ENCODE results near the gene DAZAP2.

DAZAP2 gene

DNA sequence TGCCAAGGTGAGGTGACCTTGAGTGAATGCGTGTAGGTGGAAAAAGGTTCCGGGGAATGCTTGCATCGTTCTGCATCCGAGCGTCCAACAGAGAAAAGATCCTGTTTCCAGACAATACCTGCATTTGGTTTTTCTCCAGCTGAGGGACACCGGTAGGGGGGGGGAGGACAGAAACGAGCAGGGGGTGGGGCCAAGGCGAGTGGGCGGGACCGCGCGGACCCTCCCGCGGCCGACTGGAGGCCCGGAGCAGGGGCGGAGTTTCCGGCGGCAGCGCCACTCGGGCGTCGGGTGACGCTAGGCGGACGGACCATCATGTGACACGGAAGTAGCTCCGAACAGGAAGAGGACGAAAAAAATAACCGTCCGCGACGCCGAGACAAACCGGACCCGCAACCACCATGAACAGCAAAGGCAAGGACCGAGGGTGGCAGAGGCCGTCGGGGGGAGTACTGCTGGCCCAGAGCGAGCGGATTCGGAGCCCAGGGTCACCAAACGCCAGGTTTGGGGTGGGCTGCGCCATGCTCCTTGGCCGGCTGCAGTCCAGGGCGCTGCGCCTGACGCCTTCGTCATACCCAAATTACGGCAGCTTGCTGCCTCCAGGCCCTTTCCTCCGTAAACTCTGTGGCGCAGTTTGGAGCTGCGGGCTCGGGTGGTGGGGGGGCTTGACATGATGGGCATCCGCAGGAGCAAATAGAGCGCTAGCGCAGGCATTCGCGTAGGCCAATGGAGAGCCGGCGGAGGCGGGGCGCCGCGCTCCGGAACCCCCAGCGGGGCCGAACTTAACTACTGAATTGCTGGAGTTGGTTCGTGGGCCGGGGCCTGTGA lies at the start of gene DAZAP2:
Gene DAZAP2 (plus strand): TSS at position 317 of the 825 bp plus-strand sequence. CDS start 82 bp downstream, at position 399.
- DNase-seq, result peak; percentile 96 to 97 (median 96)

DNA sequence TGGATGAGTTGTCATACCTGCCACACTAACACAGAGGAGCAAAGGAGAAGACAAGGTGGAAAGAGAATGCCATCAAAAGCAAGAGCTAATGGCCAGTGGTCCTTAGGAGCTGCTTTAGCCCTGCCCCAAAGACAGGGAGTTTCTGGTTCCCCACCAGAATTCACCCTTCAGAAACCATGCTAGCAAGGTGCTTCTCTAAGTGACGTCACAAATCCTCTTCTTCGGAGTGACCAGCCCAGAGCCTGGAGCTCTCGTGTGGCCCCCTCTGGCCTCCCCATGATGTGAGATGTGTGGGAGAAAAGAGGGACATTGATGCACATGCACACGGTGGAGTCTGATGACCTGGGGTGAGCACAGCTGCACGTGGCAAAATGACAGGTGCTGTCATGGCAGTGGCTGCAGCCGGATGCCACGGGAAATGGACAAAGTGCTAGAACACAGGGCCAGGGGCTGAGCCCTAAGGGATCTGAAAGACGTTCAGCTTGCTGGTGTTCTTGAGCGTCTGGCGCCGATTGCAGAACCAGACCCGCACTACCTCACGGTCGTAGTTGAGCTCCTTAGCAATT lies 48.8 kb upstream of the DAZAP2 start:
- DNase-seq, result no peak

DNA sequence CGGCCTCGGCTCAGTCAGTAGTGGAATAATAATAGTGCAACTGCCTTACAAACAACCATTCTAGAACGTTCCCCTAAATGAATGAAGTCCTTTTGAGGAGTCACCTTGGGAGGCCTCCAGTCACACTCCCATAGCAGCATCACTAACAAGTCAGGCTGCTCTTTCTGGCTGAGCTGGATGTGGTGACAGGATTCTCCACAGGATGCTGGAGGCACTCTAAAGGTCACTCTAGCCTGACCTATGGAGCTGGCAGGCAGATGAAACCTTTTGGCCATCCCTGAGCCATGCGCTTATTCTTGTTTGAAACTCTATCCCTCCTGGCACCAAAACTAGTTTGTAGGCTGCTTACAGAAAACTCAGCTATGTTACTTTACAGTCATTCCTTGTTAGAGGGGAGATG lies 47.8 kb upstream of the DAZAP2 start:
- DNase-seq, result peak in 1 of 3 donors; percentile 10

DNA sequence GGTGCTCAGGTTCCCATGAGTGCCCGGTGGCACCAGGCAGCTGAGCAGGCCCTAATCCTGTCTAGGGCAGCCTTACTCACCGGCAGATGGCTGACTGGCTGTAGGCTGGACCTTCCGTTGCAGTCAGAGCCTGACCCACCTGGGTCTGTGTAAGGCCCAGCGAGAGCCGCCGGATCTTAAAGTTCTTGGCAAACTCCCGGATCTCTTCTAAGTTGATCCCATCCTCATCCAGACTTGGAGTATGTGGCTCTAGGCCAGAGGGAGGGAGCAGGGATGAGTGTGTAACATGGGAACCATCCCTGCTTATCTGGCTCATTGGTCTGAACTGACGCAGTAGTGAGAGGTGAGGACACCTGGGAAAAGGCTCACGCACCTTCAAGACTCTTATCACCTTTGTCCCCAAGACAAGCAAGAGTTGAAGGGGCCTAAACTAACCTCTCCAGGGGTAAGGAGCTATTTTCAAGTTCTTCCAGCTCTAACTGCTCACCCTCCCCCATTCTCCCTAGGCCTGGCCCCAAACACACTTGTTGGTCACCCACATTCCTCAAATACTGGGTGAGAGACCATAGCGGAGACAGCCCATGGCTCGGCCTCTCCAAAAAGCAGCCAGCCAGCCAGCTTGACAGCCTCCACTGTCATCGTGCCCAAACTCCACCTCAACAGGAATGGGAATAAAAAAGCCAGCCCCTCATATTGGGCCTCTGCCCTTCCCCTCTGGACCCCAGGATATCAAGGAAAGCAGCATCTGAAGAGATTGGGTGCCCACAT lies 46.9 kb upstream of the DAZAP2 start:
- DNase-seq, result no peak

DNA sequence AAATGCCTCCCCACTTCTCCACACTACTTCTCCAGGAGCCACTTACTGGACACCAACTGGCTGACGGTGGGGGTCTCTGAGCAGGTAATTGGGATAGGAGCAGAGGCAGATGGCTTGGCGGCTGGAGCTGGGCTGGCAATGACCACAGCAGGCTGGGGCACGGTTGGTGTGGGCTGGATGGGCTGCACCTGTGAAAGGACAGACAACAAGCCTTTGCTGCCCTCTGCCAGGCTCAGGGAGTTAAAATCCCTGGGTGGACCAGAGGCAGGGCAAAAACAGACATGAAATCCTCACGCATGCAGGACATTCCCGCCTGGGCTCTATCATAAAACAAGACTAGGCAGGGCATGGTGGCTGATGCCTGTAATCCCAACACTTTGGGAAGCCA lies 46.3 kb upstream of the DAZAP2 start:
- DNase-seq, result no peak

GRCh38 chr12:51195841-51196240 lies 42.8 kb upstream of the DAZAP2 start:
- no peak for DNase-seq

GRCh38 chr12:51196547-51196946 lies 42.1 kb upstream of the DAZAP2 start:
- no peak for DNase-seq

DNA sequence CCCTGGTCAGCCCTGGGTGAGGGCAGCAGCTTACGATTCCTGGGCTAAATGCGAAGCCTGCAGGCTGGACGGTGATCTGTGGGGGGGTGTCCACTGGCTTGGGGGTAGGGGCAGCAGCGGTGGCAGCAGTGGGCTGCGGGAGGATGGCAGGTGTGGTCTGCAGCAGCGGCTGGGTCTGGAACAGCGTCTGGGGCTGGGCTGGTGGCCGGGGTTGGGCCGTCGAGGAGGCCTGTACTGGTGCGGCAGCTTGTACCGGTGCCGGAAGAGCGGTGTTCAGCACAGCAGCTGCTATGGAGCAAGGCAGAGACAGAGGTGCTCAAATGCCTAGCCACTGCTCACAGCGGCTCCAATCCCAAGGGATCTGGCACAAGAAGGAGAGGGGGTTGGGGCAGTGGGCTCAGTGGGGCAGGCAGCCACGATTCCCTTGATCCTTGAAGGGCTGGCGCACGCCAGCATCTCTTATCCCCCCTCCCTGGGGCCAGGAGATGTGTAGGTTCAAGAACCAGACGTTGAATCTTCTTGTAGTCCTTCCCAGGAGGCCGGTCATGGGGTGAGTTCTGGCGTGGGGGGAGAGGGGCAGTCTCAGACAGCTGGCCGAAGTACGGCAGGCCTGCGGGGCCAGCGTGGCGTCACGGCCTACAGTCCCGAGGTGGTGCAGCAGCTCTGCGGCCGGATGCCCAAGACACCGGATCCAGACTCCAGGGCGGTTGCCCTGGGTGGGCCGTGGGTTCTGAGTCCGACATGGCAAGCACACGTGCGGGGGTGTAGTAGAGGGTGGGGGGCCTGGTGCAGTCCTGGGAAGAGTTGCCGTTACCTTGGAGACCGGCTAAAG lies 40.7 kb upstream of the DAZAP2 start:
- DNase-seq, result no peak

GRCh38 chr12:51198568-51199365 lies 39.9 kb upstream of the DAZAP2 start:
- DNase-seq, result no peak

DNA sequence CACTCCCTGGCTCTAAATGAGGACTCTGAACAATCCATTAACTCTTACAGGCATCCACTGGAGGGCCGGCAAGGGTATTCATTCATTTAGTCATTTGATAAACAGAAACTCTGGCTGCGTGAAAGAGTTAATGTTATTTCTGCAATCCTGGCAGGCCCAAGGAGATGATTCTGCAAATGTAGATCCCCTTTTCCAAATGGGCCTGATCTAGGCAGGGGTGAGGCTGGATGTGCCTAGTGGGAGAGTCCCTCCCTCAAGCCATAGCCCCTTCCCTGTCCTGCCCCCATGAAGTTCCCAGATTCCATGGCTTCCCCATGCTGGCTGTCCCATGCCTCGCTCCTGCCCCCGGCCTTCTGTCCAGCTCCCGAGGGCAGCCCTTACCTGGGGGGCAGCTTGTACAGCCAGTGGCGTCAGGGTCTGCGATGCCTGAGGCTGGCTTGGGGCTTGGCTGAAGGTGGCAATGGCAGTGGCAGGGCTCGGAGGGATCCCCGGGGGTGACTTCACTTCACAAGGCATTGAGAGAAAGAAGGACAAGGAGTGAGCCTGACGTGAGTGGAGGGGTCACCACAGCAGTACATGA lies 39.2 kb upstream of the DAZAP2 start:
- DNase-seq, result peak; percentile 61 to 73 (median 67)

GRCh38 chr12:51200156-51200555 lies 38.5 kb upstream of the DAZAP2 start:
- no peak for DNase-seq

DNA sequence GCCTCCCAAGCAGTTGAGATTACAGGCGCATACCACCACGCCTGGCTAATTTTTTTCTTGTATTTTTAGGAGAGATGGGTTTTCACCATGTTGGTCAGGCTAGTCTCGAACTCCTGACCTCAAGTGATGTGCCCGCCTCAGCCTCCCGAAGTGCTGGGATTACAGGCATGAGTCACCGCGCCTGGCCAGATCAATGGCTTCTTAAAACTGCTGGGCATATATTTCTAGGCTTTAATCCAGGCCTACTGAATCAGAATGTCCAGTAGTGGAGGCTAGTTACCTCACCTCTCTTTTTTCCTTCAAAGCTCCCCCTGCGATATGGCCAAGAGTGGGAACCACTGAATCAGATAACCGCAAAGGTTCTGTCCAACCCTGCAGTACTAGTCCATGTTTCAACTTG lies 37.8 kb upstream of the DAZAP2 start:
- no peak for DNase-seq

GRCh38 chr12:51202718-51203117 lies 35.9 kb upstream of the DAZAP2 start:
- DNase-seq, result no peak

- DNase-seq, result no peak
Observed at GRCh38 chr12:51205350-51205749, 33.3 kb upstream of the DAZAP2 start.

GRCh38 chr12:51208016-51208660 lies 30.5 kb upstream of the DAZAP2 start:
- DNase-seq, result no peak

DNA sequence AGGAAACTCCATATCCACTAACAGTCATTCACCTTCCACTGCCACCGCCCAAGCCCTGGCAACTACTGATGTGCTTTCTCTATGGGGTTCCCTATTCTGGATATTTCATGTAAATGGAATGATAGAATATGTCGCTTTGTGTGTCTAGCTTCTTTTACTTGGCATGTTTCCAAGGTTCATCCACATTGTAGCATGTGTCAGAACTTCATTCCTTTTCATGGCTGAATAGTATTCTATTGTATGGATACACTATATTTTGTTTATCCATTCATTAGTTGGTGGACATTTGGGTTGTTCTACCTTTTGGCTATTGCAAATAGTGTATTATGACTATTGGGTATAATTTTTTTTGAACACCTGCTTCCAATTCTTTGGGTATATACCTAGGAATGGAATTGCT lies 29.4 kb upstream of the DAZAP2 start:
- DNase-seq, result no peak

DNA sequence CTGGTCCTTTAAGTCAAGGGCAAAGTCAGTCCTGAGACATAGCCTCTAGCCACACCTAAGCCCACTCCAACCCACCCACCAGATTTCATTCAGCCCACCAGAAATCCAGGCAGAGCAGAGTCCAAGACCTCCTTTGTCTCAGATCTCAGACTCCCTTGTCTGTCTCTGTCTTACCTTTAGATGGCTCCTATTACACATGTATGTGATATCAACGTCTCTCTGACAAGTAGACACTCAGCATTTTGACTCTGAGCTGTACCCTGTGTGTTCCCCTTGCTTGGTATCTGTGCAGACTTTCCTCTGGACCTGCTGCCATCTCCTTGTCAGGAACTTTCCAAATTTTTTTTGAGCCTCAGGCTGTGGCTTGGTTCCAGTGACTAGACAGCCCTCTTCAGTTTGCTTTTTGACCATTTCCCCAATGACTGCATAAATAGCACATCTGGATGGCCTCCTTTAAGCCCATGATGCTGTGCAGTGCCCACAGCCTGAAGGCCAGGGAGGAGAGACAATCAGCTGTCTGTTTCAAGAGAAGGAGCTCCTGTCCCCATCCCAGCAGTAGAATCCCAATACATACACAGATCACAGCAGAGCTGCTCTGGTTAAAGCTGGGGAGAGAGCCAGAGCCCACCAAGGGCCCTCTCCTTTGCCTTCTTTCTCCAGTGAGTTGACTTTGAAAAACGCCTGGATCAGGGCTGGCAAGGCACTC lies 27.8 kb upstream of the DAZAP2 start:
- no peak for DNase-seq

DNA sequence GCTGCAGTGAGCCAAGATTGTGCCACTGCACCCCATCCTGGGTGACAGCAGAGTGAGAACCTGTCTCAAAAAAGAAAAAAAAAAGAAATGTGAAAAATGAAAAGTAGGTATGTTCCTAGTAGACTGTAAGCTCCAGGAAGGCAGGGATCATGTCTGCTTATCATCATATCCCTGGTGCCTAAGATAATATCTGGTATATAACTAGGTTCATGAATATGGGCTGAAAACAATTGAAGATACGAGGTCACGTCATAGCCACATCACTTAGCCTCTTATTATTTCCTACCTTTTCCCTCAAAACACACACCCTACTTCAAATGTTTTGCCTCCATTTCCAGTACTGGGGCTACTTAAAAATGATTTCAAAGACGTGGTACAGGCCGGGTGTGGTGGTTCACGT lies 23.7 kb upstream of the DAZAP2 start:
- DNase-seq, result no peak

- no peak for DNase-seq
Observed at GRCh38 chr12:51216642-51217041, 22.0 kb upstream of the DAZAP2 start.
